Measurements from ENCODE around the gene GABRA5. TPM values are rescaled to one million over a fixed set of nuclear protein-coding genes. Genes with fewer than 3 reads are reported as not detected.

Gene GABRA5
- total and polyA plus RNA-seq, 5 experiments from 2014 or later = not detected

DNA sequence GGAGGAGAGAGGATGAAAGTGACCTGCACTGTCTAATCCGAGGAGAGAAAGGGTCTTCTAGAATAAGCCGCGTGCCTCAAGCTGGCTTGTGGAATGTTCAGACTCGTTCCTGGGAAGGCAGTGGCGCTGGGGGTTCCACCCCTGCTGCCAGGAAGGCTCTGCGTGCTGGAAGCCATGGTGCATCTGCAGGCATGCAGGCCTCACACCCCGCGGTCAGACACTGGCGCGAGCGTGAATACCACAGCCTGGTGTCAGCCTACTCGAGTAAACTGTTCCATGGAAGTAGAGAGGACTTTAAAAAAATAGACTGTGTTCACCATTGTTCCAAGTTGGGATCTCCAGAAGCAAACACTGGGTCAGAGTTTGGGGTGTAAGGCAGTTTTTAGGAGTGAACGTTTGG, 78.2 kb downstream of the GABRA5 start:
- H3K4me1 Mint-ChIP-seq = no peaks in the 10 kb centered on the region
- H3K27me3 Mint-ChIP-seq = peaks cover 0 to 9% (median 0%) of the 10 kb centered on the region in 5 donors
- no peak for ATAC-seq

GRCh38 chr15:26950001-26950400, 83.1 kb downstream of the GABRA5 start:
- no peak for DNase-seq
- no peak overlapping the region for H3K27ac Mint-ChIP-seq
- peaks cover 0 to 3% (median 0%) of the 10 kb centered on the region in 5 donors for H3K27me3 Mint-ChIP-seq
- H3K4me1 Mint-ChIP-seq = no peaks in the 10 kb centered on the region
- H3K36me3 Mint-ChIP-seq = peaks cover 0 to 13% (median 0%) of the 10 kb centered on the region in 3 donors
- H3K9me3 Mint-ChIP-seq = peaks cover 0 to 21% (median 15%) of the 10 kb centered on the region in 9 donors
- POLR2A ChIA-PET = no interaction called here
- no peak overlapping the region for H3K4me3 Mint-ChIP-seq
- no peak for ATAC-seq

More for the DNA sequence above, 78.2 kb downstream of the GABRA5 start:
- no peak for DNase-seq
- POLR2A ChIA-PET = no interaction called here
- Mint-ChIP-seq H3K36me3 (no peaks in the 10 kb centered on the region), H3K9me3 (peaks cover 0 to 14% (median 2%) of the 10 kb centered on the region in 9 donors), H3K4me3 (no peak overlapping the region), H3K27ac (no peak overlapping the region)

DNA sequence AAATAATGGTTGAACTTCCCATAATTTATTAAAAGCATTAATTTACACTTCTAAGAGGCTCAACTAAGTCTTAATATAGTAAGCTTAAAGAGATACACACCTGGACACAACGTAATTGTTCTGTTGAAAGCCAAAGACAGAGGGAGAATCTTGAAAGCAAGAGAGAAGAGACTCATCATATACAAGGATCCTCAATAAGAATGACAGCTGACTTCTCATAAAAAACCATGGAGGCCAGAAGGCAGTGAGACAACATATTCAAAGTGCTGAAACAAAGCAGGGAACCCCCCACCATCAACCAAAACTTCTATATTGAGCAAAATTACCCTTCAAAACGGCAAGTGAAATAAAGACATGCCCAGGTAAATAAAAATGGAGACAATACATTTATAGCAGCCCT, 87.5 kb downstream of the GABRA5 start:
- Mint-ChIP-seq H3K36me3 (peaks cover 0 to 13% (median 0%) of the 10 kb centered on the region in 3 donors), H3K27ac (no peak overlapping the region), H3K9me3 (peaks cover 5 to 27% (median 16%) of the 10 kb centered on the region in 9 donors), H3K4me1 (no peaks in the 10 kb centered on the region), H3K4me3 (no peak overlapping the region), H3K27me3 (peaks cover 0 to 3% (median 0%) of the 10 kb centered on the region in 5 donors)
- POLR2A ChIA-PET = no interaction called here
- DNase-seq (no peak), ATAC-seq (no peak)

GRCh38 chr15:26967719-26968269, 100.9 kb downstream of the GABRA5 start:
- ATAC-seq = no peak
- Mint-ChIP-seq H3K27ac (no peak overlapping the region), H3K9me3 (peaks cover 0 to 16% (median 4%) of the 10 kb centered on the region in 9 donors), H3K4me1 (peaks cover 0 to 2% (median 0%) of the 10 kb centered on the region in 4 donors), H3K4me3 (no peak overlapping the region), H3K36me3 (peaks cover 0 to 2% (median 0%) of the 10 kb centered on the region in 3 donors), H3K27me3 (peaks cover 18 to 31% (median 25%) of the 10 kb centered on the region in 5 donors)
- POLR2A ChIA-PET = no interaction called here
- no peak for DNase-seq

GRCh38 chr15:26968806-26969205, 101.9 kb downstream of the GABRA5 start:
- DNase-seq (no peak), ATAC-seq (no peak)
- H3K4me3 Mint-ChIP-seq = no peak overlapping the region
- peaks cover 0 to 16% (median 4%) of the 10 kb centered on the region in 9 donors for H3K9me3 Mint-ChIP-seq
- peaks cover 0 to 2% (median 0%) of the 10 kb centered on the region in 4 donors for H3K4me1 Mint-ChIP-seq
- POLR2A ChIA-PET = no interaction called here
- H3K27me3 Mint-ChIP-seq = peaks cover 18 to 33% (median 25%) of the 10 kb centered on the region in 5 donors
- no peak overlapping the region for H3K27ac Mint-ChIP-seq
- H3K36me3 Mint-ChIP-seq = peaks cover 0 to 2% (median 0%) of the 10 kb centered on the region in 3 donors

DNA sequence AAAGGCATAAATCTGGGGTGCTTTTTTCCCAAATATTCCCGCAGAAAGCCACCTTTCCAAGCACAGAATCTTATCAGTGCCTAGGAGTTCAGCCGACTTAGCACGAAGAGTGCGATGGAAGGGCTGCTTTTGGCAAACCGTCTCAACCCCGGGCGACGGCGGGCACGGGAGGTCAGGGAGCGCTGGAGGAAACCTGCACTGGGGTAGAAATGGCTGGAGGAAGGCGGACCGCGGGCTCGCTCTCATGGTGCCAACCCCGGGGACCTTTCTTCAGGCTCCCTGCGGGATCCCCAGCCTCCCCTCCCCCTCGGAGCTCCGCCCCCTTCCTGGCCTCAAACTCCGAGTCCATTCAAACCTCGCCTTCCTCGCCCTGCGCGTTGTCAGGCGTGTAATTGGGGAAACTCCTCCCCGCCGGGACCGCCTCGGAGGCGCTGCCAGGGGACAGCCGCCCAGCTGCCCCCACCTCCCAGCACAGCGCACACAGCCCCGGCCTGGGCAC, 103.9 kb downstream of the GABRA5 start, which contains the start of gene GABRG3:
GABRG3 (plus strand) TSS at position 470 of the 499 bp plus-strand sequence.
- Mint-ChIP-seq H3K4me3 (no peak within 1 kb of the TSS), H3K27ac (peak within 1 kb of the TSS in 1 of 10 donors; percentile 9), H3K36me3 (peaks cover 0 to 2% (median 0%) of the 10 kb centered on the region in 3 donors), H3K27me3 (peaks cover 18 to 33% (median 25%) of the 10 kb centered on the region in 5 donors), H3K4me1 (peaks cover 0 to 4% (median 0%) of the 10 kb centered on the region in 4 donors), H3K9me3 (peaks cover 0 to 16% (median 4%) of the 10 kb centered on the region in 9 donors)
- ATAC-seq (no peak), DNase-seq (no peak)
- POLR2A ChIA-PET = no interaction called here

DNA sequence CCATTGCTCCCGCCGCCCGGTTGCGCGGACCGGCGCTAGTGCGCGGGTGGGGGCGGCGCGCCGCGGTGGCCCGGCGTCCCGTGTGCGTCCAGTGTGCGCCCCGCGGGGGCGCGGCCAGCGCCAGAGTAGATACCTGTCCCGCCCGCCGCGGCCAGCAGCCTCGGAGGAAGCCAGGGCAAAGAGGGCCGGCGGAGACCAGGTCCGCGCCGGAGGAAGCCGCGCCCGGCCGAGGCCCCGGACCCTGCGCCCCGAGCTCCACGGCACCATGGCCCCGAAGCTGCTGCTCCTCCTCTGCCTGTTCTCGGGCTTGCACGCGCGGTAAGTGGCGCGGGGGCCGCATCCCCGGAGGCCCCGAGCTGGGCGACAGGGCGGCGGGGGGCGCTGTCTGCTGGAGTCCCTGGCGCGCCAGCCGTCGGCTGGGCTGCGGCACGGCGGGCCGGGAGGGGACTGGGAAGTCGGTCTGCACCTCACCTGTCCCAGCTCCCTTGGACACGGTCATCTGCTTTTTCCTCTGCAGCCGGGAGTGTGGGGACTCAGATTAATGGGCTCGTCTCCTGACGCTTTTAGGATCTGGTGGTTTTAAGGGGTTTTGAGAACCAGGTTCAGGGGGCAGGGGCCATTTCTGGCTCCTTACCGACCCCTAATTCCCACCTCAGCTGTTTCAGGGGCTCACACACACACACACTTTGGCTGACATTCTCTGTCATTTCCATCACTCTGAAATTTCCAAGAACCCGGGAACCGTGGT, 104.6 kb downstream of the GABRA5 start:
- no peak overlapping the region for H3K4me3 Mint-ChIP-seq
- POLR2A ChIA-PET = no interaction called here
- H3K27me3 Mint-ChIP-seq = peaks cover 18 to 33% (median 25%) of the 10 kb centered on the region in 5 donors
- peaks cover 0 to 4% (median 0%) of the 10 kb centered on the region in 4 donors for H3K4me1 Mint-ChIP-seq
- H3K27ac Mint-ChIP-seq = no peak overlapping the region
- DNase-seq = no peak
- peaks cover 0 to 16% (median 4%) of the 10 kb centered on the region in 9 donors for H3K9me3 Mint-ChIP-seq
- ATAC-seq = no peak
- H3K36me3 Mint-ChIP-seq = peaks cover 0 to 2% (median 0%) of the 10 kb centered on the region in 3 donors

- peaks cover 0 to 2% (median 0%) of the 10 kb centered on the region in 3 donors for H3K36me3 Mint-ChIP-seq
- POLR2A ChIA-PET = no interaction called here
- H3K4me3 Mint-ChIP-seq = no peak overlapping the region
- peaks cover 0 to 16% (median 6%) of the 10 kb centered on the region in 9 donors for H3K9me3 Mint-ChIP-seq
- ATAC-seq (no peak), DNase-seq (no peak)
- peaks cover 15 to 33% (median 25%) of the 10 kb centered on the region in 5 donors for H3K27me3 Mint-ChIP-seq
- peaks cover 0 to 4% (median 0%) of the 10 kb centered on the region in 4 donors for H3K4me1 Mint-ChIP-seq
- H3K27ac Mint-ChIP-seq = no peak overlapping the region
Measured at GRCh38 chr15:26972636-26973035, 105.8 kb downstream of the GABRA5 start.

- Mint-ChIP-seq H3K4me1 (peaks cover 0 to 4% (median 0%) of the 10 kb centered on the region in 4 donors), H3K27me3 (peaks cover 12 to 27% (median 21%) of the 10 kb centered on the region in 5 donors), H3K27ac (no peak overlapping the region), H3K36me3 (peaks cover 0 to 2% (median 0%) of the 10 kb centered on the region in 3 donors), H3K4me3 (no peak overlapping the region), H3K9me3 (peaks cover 0 to 13% (median 6%) of the 10 kb centered on the region in 9 donors)
- no peak for ATAC-seq
- POLR2A ChIA-PET = no interaction called here
- DNase-seq = no peak
Measured at GRCh38 chr15:26974120-26974780, 107.4 kb downstream of the GABRA5 start.

DNA sequence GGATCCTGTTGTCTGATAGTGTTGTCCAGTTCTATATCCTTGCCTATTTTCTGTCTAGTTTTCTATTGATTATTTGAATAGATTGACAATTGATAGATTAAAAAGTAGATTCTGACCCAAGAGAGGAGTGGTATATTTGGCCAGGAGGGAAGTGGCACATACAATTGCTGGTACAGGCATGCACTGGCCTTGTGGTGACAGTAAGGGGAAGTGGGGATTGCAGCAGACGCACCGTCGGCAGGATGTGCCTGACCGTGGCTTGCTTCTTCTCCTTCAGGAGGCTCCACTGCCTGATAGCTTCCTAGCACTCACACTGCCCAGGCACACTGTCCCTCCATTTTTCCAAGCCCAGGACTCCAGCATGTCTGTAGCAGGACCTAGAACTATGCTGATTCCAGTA, 114.6 kb downstream of the GABRA5 start:
- no peak overlapping the region for H3K27ac Mint-ChIP-seq
- ATAC-seq = no peak
- peaks cover 0 to 6% (median 2%) of the 10 kb centered on the region in 5 donors for H3K27me3 Mint-ChIP-seq
- peaks cover 0 to 5% (median 0%) of the 10 kb centered on the region in 3 donors for H3K36me3 Mint-ChIP-seq
- peaks cover 0 to 8% (median 2%) of the 10 kb centered on the region in 9 donors for H3K9me3 Mint-ChIP-seq
- no peak for DNase-seq
- no peak overlapping the region for H3K4me3 Mint-ChIP-seq
- POLR2A ChIA-PET = no interaction called here
- no peaks in the 10 kb centered on the region for H3K4me1 Mint-ChIP-seq

- no peak for DNase-seq
- Mint-ChIP-seq H3K9me3 (peaks cover 2 to 12% (median 8%) of the 10 kb centered on the region in 9 donors), H3K4me3 (no peak overlapping the region), H3K27ac (no peak overlapping the region), H3K27me3 (peaks cover 0 to 6% (median 2%) of the 10 kb centered on the region in 5 donors), H3K4me1 (no peaks in the 10 kb centered on the region), H3K36me3 (peaks cover 0 to 10% (median 0%) of the 10 kb centered on the region in 3 donors)
- POLR2A ChIA-PET = no interaction called here
- ATAC-seq = no peak
Measured at GRCh38 chr15:26983822-26984221, 117.0 kb downstream of the GABRA5 start.

GRCh38 chr15:26985050-26985449, 118.2 kb downstream of the GABRA5 start:
- Mint-ChIP-seq H3K4me3 (no peak overlapping the region), H3K27me3 (peaks cover 0 to 6% (median 2%) of the 10 kb centered on the region in 5 donors), H3K9me3 (peaks cover 2 to 20% (median 8%) of the 10 kb centered on the region in 9 donors), H3K4me1 (no peaks in the 10 kb centered on the region), H3K36me3 (peaks cover 0 to 10% (median 0%) of the 10 kb centered on the region in 3 donors), H3K27ac (no peak overlapping the region)
- ATAC-seq (no peak), DNase-seq (no peak)
- POLR2A ChIA-PET = no interaction called here
